Gastroesophageal sphincter (tissue), 3 donors: ENCODE results near the gene KLHDC9.

Source experiments
- POLR2A ChIP-seq, 2 donors: fragments of 450-650 bp; IDR thresholded peaks; one replicate each; pipeline ENCODE4 v1.6.1; 2017; ENCODE audit warnings: antibody characterized with exemption in 2 of 2, mild to moderate bottlenecking in 2 of 2, moderate library complexity in 1 of 2
- POLR2AphosphoS5 ChIP-seq: sonication (generic); formaldehyde crosslinking; IDR thresholded peaks from one replicate; pipeline ENCODE4 v1.6.1; 2017; ENCODE audit warnings: antibody characterized with exemption
- TF ChIP-seq, protein P1 (sequence below), 4 experiments: fragments of 200-600 bp in 2 of 4; fragments of 450-650 bp in 2 of 4; sonication (generic) in 1 of 4; IDR thresholded peaks; one replicate each; pipeline ENCODE4 v1.5.1; 2017 to 2019; ENCODE audit warnings: antibody characterized with exemption in 4 of 4, mild to moderate bottlenecking in 2 of 4, moderate library complexity in 2 of 4

GRCh38 chr1:161113915-161114314, 15.8 kb downstream of the KLHDC9 start:
- TF ChIP-seq, protein P1, sequence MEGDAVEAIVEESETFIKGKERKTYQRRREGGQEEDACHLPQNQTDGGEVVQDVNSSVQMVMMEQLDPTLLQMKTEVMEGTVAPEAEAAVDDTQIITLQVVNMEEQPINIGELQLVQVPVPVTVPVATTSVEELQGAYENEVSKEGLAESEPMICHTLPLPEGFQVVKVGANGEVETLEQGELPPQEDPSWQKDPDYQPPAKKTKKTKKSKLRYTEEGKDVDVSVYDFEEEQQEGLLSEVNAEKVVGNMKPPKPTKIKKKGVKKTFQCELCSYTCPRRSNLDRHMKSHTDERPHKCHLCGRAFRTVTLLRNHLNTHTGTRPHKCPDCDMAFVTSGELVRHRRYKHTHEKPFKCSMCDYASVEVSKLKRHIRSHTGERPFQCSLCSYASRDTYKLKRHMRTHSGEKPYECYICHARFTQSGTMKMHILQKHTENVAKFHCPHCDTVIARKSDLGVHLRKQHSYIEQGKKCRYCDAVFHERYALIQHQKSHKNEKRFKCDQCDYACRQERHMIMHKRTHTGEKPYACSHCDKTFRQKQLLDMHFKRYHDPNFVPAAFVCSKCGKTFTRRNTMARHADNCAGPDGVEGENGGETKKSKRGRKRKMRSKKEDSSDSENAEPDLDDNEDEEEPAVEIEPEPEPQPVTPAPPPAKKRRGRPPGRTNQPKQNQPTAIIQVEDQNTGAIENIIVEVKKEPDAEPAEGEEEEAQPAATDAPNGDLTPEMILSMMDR (IDR thresholded peaks at IDR 0.05), result no peak
- no peak for TF ChIP-seq POLR2A (IDR thresholded peaks at IDR 0.05)
- no peak for TF ChIP-seq POLR2AphosphoS5
